Rectal smooth muscle tissue (tissue), 1 donor: ENCODE results near the gene MAPKBP1.

ENCODE experiments used
- H3K27ac ChIP-seq: one replicate; pipeline ENCODE4 v1.7.0; 2013; ENCODE audit warnings: low read depth, low read length, inconsistent platforms
- H3K27me3 ChIP-seq: one replicate; pipeline ENCODE4 v1.7.0; 2013; ENCODE audit warnings: low read length; ENCODE audit not compliant: control insufficient read depth, insufficient read depth
- H3K36me3 ChIP-seq: one replicate; pipeline ENCODE4 v1.7.0; 2013; ENCODE audit warnings: low read length; ENCODE audit not compliant: control insufficient read depth, insufficient read depth
- H3K4me1 ChIP-seq: one replicate; pipeline ENCODE4 v1.7.0; 2013; ENCODE audit warnings: low read length; ENCODE audit not compliant: control insufficient read depth, insufficient read depth
- H3K4me3 ChIP-seq: one replicate; pipeline ENCODE4 v1.7.0; 2013; ENCODE audit warnings: low read length
- H3K9ac ChIP-seq: one replicate; pipeline ENCODE4 v1.7.0; 2013; ENCODE audit warnings: low read length

MAPKBP1 gene

DNA sequence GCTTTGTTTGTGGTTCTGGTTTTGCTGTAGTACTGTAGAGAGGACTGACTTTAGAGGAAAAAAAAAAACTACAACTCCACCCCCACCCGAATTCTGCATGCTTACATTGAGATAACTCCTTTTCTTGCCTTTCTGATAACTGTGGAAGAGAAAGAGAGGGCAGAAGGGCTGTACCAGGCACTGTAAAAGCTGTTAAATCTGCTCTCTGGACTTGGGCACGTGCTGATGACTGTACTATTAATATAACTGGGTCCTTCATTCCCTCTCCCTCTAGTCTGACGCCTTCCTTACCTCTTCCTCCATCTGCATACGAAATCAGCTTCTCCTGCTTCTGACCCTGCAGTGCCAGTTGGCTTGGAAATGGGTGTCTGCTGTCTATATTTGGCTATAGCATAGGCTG lies 15.0 kb downstream of the MAPKBP1 start:
- Histone ChIP-seq H3K4me3 (no peak overlapping the region), H3K36me3 (no peaks in the 10 kb centered on the region), H3K27ac (no peak overlapping the region), H3K4me1 (peaks cover 28% of the 10 kb centered on the region), H3K27me3 (no peaks in the 10 kb centered on the region), H3K9ac (no peak overlapping the region)

DNA sequence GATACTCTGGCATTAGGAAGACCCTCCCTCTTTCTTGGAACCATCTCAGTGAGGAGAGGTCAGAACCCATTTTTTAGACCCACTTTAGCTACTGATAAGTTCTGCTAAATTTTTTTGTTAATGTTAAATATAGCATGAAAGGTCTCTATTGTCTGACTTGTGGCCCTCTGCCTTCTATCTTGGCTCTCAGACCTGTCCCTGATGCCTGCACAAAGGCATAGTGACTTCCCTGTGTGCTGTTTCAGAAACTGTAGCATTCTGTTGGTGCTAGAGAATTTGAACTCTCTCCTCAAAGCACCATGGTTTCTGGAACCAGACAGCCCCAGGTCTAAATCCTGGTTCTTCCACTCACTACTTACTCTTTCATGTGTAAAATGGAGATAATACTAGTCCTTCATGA lies 15.4 kb downstream of the MAPKBP1 start:
- no peak overlapping the region for H3K9ac ChIP-seq
- no peak overlapping the region for H3K4me3 ChIP-seq
- peaks cover 28% of the 10 kb centered on the region for H3K4me1 ChIP-seq
- no peaks in the 10 kb centered on the region for H3K27me3 ChIP-seq
- no peak overlapping the region for H3K27ac ChIP-seq
- H3K36me3 ChIP-seq, result no peaks in the 10 kb centered on the region

DNA sequence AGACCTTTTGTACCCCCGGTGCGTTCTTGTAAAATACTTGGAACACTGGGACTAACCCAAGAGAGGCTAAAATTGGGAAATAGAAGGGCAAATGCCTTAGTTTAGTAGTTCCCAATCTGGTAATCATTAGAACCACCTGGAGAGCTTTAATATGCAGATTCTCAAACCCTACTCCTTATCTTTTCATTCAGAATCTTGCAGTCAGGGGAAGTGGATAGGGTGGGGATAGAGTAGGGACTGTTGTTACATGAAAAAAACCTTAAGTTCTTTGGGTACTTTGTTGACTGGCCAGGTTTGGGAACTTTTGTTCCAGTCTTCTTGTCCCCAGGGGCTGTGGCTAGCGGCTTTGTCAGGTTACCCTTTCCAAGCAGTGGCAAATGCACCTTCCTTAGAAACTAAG lies 15.9 kb downstream of the MAPKBP1 start:
- Histone ChIP-seq H3K27ac (no peak overlapping the region), H3K4me3 (no peak overlapping the region), H3K9ac (no peak overlapping the region), H3K4me1 (peaks cover 28% of the 10 kb centered on the region), H3K36me3 (no peaks in the 10 kb centered on the region), H3K27me3 (no peaks in the 10 kb centered on the region)

DNA sequence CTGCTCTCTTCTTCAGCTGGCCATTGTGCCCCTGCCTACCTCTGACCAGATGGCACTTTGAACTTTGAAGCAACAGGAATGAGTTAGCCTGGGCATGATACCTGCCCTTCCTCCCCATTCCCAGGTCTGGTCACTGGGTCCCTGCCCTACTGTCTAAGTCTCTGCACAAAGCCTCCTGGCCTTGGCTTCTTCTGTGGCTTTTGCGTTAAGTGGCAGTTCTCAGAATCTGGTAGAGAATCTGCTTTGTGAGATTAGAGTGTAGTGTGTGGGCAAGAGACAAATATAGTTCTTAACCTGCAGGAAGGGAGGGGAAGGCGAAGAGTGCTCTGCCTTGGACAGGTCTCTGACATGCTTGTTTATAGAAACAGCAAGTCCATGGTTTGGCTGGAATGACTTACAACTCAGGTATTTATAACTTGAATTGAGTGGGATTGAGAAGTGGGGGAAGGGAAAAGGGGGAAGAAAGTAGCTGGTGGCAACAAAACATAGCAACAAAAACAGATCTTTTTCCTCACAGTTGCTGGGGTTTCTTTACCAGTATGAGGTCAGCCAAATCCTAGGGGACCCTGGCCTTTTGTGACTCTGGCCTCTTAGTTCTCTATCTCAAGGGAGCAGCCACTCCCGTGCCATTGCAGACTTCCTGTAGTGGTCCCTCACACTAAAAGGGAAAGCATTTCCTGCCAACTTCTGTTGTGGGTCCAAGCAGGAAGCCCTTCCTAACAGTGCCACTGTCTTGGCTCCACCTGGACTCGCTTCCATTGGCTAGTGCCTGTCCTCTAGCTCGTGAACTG lies 16.7 kb downstream of the MAPKBP1 start:
- peaks cover 29% of the 10 kb centered on the region for H3K4me1 ChIP-seq
- no peak overlapping the region for H3K9ac ChIP-seq
- H3K4me3 ChIP-seq, result no peak overlapping the region
- no peaks in the 10 kb centered on the region for H3K36me3 ChIP-seq
- no peaks in the 10 kb centered on the region for H3K27me3 ChIP-seq
- no peak overlapping the region for H3K27ac ChIP-seq

DNA sequence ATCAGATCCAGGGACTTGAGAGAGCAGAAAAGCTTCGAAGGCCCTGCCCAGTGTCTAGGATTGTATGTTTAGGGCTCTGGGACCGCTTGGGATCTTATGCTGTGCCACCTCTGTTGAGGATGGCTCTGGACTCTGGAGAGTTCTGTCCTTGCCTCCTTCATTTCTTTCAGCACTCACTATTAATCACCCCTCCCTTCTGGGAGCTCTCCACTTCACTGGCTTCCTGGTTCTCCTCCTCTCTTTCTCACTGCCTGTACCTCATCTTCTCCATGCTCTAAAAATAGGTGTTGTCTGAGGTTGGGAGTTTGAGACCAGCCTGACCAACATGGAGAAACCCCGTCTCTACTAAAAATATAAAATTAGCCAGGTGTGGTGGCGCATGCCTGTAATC lies 17.3 kb downstream of the MAPKBP1 start:
- H3K27ac ChIP-seq, result no peak overlapping the region
- no peak overlapping the region for H3K9ac ChIP-seq
- H3K36me3 ChIP-seq, result no peaks in the 10 kb centered on the region
- no peak overlapping the region for H3K4me3 ChIP-seq
- H3K4me1 ChIP-seq, result peaks cover 32% of the 10 kb centered on the region
- no peaks in the 10 kb centered on the region for H3K27me3 ChIP-seq

DNA sequence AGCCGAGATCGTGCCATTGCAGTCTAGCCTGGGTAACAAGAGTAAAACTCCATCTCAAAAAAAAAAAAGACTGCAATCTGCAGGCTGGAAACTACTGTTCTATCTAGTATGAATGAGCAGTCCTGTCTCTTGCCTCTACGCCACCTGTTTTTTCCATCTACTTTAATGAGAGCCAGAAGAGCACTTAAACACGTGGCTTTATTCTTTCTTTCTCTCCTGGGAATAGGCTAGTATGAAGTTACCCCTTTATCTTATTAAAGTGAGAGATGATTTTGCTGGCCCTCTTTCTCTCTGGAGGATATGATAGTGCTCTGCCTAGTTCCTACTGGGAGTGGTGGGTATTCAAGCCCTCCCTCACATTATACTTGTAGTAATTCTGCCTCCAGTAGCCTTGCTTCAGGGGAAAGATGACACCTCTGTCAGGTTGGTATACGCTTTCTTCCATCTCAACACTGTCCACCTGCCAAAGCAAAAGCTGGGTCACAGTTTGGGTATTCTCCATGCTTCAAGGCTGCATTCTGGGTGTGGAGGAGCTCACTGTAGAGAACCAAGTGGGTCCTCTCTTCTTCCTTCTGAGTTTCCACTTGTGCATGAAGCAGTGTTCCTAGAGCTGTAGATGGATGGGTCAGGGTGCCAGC lies 17.8 kb downstream of the MAPKBP1 start:
- H3K4me1 ChIP-seq, result peaks cover 36% of the 10 kb centered on the region
- no peaks in the 10 kb centered on the region for H3K27me3 ChIP-seq
- H3K36me3 ChIP-seq, result no peaks in the 10 kb centered on the region
- H3K4me3 ChIP-seq, result no peak overlapping the region
- no peak overlapping the region for H3K9ac ChIP-seq
- no peak overlapping the region for H3K27ac ChIP-seq

DNA sequence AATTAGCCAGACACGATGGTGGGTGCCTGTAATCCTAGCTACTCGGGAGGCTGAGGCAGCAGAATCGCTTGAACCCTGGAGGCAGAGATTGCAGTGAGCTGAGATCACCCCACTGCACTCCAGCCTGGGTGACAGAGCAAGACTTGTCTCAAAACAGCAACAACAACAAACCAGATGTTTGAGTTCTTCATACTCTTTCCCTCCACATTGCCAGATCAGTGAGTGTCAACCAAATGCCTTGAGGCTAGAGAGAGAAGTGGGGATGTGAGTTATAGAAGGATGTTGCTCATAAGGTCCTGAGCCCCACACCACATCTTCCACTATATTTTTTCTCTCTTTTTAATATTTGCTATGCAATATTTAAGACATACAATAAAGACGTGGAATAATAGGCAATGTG lies 19.8 kb downstream of the MAPKBP1 start:
- Histone ChIP-seq H3K36me3 (no peaks in the 10 kb centered on the region), H3K27me3 (no peaks in the 10 kb centered on the region), H3K9ac (no peak overlapping the region), H3K27ac (no peak overlapping the region), H3K4me1 (peaks cover 28% of the 10 kb centered on the region), H3K4me3 (no peak overlapping the region)

DNA sequence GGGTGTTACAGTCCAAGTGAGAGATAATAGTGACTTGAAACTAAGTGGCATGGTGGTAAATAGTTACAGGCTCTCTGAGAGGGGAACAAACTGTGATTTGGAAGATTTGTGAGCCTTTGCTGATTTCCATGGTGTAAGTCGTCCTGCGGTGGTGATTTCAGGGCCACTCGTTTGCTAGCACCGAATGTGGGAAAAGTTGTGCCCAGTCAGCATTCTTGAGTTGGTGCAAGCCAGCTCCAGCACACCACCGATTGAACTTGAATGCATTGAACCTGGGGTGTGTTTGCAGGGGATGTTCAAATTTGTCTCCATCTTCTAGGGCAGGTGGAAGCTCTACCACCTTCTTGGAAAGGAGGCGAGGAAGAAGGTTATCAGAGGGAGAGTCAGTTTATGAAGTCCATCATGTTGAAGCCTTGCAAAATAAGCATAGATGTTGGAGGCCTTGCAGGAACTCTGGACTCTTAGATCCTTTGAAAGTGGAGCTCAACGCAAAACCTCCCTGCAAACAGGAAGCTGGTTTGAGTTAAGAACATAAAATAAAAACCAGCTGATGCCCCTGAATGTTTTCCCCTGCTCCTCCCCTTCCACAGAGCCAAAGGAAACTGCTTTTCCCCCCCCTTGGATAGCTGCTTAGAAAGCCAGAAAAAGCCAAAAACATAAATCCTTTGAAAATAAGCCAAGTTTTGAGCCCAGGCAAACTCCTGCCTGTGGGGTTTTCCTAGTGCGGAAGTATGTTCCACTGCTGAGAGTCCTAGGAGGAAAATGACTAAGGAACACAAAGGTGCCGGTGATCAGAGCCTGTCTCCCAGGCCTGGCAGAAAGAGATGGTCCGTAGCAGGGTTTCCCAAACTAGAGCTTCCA lies 21.9 kb downstream of the MAPKBP1 start:
- Histone ChIP-seq H3K9ac (no peak overlapping the region), H3K36me3 (peaks cover 2% of the 10 kb centered on the region), H3K4me1 (peaks cover 10% of the 10 kb centered on the region), H3K27ac (no peak overlapping the region), H3K27me3 (no peaks in the 10 kb centered on the region), H3K4me3 (peak overlapping the region; percentile 15)

DNA sequence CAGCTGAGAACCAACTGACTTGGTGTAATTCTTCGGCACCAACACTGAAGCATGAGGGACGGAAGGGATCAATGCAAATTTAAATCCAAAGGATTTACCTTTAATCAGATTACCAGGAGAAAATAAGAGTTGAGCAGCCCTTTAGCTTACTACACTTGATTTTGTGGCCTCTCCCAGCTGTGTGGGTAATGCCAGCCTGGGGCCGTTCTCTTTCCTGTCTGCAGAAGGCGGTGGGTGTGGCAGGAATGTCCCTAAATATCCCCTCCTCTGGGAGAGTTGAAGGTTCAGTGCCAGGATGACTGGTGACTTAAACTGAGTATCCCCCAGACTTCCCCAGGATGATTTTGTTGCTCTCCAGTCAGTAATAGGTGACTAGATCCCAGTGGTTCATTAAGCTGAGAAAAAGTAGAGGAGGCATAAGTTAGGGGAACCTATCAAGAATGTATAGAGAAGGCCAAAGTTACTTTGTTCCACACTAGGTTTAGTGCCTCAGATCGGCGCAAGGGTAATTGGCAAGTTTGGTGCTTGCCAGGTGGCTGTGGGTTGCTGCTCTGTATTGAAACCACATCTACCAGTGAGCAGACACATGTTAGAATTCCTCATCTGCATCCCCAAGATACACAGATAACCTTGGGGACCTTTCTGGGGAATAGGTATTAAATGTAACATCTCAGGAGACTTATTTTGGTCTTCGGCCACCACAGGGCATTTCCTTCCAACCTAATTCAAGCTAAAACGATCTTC lies 23.1 kb downstream of the MAPKBP1 start:
- Histone ChIP-seq H3K27ac (no peak overlapping the region), H3K36me3 (peaks cover 2% of the 10 kb centered on the region), H3K4me1 (peaks cover 8% of the 10 kb centered on the region), H3K27me3 (no peaks in the 10 kb centered on the region), H3K4me3 (no peak overlapping the region), H3K9ac (no peak overlapping the region)

DNA sequence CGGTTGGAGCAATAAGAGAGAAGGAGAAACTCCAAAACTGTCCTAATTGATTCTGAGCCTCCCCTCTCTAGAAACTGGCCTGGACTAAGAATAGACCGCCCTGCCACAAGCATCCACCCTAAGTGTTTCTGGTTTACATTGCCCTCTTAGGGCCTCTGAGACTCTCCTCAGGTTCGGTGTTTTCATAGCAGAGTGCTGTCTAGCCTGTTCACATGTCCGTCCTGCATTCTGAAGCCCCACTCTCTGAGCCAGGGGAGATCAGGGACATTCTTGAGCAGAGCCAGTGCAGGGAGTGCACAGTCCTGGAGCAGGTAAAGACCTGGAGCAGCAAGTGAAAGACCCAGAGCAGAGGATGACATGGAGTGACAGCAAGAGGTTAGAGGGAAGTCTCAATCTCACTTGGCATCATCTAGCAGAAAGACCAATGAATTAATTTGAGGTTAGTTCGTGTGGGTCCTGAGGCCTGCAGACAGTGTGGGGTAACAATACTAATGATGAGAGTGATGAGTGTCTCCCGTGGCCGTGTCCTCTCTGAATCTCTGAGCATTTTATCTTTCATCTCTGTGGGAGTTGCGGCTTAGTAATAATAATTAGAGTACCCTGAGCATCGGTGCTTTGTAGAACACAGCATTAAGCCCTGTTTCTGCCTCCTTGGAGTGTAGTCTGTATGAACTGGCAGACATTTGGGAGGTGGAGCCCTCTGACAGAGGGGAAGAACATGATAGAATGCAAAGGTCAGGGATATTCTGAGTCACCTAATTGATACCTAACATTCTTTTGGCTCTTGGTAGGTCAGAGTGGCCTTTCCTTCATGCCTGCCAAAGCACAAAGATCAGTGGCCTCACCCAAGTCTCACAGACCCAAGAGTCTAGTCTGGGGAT lies 24.6 kb downstream of the MAPKBP1 start:
- Histone ChIP-seq H3K27me3 (no peaks in the 10 kb centered on the region), H3K4me1 (peaks cover 8% of the 10 kb centered on the region), H3K36me3 (peaks cover 2% of the 10 kb centered on the region), H3K9ac (no peak overlapping the region), H3K4me3 (no peak overlapping the region), H3K27ac (no peak overlapping the region)

DNA sequence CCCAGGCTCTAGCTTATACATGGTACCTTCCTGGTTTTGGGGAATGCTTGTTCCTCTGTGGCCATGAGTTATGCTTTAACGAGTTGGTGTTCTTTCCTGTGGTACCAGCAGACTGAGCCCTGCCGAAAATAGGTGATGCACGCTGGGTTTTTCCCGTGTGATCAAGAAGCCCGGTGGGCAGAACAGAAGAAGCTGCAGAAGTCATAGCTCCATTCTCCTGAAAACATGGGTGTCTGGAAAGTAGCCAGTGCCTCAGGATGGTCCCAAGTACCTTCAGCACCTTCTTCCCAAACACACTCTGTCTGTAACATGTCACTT lies 25.2 kb downstream of the MAPKBP1 start:
- Histone ChIP-seq H3K27me3 (no peaks in the 10 kb centered on the region), H3K4me3 (no peak overlapping the region), H3K36me3 (peaks cover 2% of the 10 kb centered on the region), H3K4me1 (peaks cover 13% of the 10 kb centered on the region), H3K27ac (no peak overlapping the region), H3K9ac (no peak overlapping the region)
